NB4 (cell line): ENCODE results near the gene CNOT6L.

Experiments used
- TF ChIP-seq, protein P1 (sequence below): IDR thresholded peaks from 2 replicates; pipeline ENCODE4 v1.6.1; 2011; ENCODE audit warnings: low read depth, low read length
- TF ChIP-seq, protein P2 (sequence below): IDR thresholded peaks from one replicate; pipeline ENCODE4 v1.5.1; 2012; ENCODE audit warnings: low read depth, low read length

DNA sequence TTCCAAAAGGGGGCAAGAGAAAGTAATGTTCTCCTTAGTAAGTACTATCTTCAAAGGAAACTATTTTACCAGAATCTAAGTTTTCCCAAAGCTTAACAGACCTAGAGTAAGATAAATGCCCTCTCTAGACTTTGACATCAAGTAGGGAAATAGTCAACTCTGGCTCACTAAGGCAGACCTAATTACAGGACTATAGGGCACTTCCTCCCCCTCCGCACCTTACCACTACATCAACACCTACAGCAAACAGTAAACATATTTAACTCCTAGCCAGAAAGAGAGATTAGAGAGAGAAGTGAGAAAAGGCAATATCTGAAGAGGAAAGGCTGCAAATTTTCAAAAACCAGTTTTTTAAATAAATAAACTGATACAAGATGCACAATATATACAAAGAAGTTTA is 60.4 kb downstream of the CNOT6L start:
- TF ChIP-seq, protein P1, sequence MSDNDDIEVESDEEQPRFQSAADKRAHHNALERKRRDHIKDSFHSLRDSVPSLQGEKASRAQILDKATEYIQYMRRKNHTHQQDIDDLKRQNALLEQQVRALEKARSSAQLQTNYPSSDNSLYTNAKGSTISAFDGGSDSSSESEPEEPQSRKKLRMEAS: no peak
- TF ChIP-seq, protein P2, sequence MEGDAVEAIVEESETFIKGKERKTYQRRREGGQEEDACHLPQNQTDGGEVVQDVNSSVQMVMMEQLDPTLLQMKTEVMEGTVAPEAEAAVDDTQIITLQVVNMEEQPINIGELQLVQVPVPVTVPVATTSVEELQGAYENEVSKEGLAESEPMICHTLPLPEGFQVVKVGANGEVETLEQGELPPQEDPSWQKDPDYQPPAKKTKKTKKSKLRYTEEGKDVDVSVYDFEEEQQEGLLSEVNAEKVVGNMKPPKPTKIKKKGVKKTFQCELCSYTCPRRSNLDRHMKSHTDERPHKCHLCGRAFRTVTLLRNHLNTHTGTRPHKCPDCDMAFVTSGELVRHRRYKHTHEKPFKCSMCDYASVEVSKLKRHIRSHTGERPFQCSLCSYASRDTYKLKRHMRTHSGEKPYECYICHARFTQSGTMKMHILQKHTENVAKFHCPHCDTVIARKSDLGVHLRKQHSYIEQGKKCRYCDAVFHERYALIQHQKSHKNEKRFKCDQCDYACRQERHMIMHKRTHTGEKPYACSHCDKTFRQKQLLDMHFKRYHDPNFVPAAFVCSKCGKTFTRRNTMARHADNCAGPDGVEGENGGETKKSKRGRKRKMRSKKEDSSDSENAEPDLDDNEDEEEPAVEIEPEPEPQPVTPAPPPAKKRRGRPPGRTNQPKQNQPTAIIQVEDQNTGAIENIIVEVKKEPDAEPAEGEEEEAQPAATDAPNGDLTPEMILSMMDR: no peak
